Adrenal gland (tissue), 12 donors: Measurements from ENCODE around the gene ACTL10. TPM values are rescaled to one million over a fixed set of nuclear protein-coding genes. Genes with fewer than 3 reads are reported as not detected.
"Not testable (repeated sequence)": the region's sequence is repeated elsewhere in the genome, so short reads cannot be mapped to it uniquely, and the experiment has no call there.

ENCODE experiments used
- DNase-seq, 7 donors: peaks; one replicate each; pipeline ENCODE4 v3.0.0-alpha.2; 2019 to 2020
- H3K27ac ChIP-seq, 5 donors: fragments of 200-600 bp; sonication (generic) in 4 of 5; 1 replicate in 3 of 5; 2 replicates in 2 of 5; pipeline versions ENCODE4 v1.5.1 to v1.8.0; 2016 to 2020; ENCODE audit warnings: mild to moderate bottlenecking in 1 of 5
- H3K27me3 ChIP-seq: fragments of 200-600 bp; 2 replicates; pipeline ENCODE4 v1.8.0; 2021
- H3K36me3 ChIP-seq, 2 donors: fragments of 200-600 bp; replicated peaks in 1 of 2; 1 replicate in 1 of 2; 2 replicates in 1 of 2; pipeline versions ENCODE4 v1.5.1 to v1.8.0; 2018 to 2022
- H3K4me1 ChIP-seq, 2 donors: fragments of 200-600 bp; replicated peaks in 1 of 2; 1 replicate in 1 of 2; 2 replicates in 1 of 2; pipeline versions ENCODE4 v1.5.1 to v1.8.0; 2018 to 2021
- H3K4me3 ChIP-seq, 4 donors: fragments of 200-600 bp; sonication (generic) in 3 of 4; one replicate each; pipeline ENCODE4 v1.5.1; 2016 to 2018
- H3K9me3 ChIP-seq, 3 donors: fragments of 200-600 bp; sonication (generic) in 1 of 3; replicated peaks in 1 of 3; 1 replicate in 2 of 3; 2 replicates in 1 of 3; pipeline versions ENCODE4 v1.5.1 to v1.8.0; 2016 to 2021
- CTCF ChIP-seq, 6 experiments: fragments of 450-650 bp in 4 of 6; fragments of 200-600 bp in 2 of 6; sonication (generic) in 1 of 6; IDR thresholded peaks; 1 replicate in 5 of 6; 2 replicates in 1 of 6; pipeline versions ENCODE4 v1.5.1 to v1.8.0; 2016 to 2021; ENCODE audit warnings: antibody characterized with exemption in 6 of 6, mild to moderate bottlenecking in 2 of 6, moderate library complexity in 1 of 6
- POLR2A ChIP-seq, 2 donors: fragments of 450-650 bp; IDR thresholded peaks; one replicate each; pipeline ENCODE4 v1.6.1; 2017; ENCODE audit warnings: antibody characterized with exemption in 2 of 2, mild to moderate bottlenecking in 2 of 2, moderate library complexity in 1 of 2
- WGBS, 4 donors: extraction: QIAGEN DNeasy Blood & Tissue Kit in 2 of 4; methylation state at CpG; one replicate each; pipeline versions ENCODE4 v1.1.5 to v1.1.7; 2013 to 2017; 5-methylcytosine and 5-hydroxymethylcytosine counted together
- intact Hi-C, 2 donors: fragments of 100-400 bp; cut with DNase I; formaldehyde crosslinking; loops; one replicate each; pipeline versions ENCODE4 v1.14.1 to v1.15.0; 2022 to 2023
- polyA plus RNA-seq, 3 donors: library from polyadenylated mRNA; stranded (reverse); fragments of 200-250 nt in 2 of 3; fragments of 350-450 nt in 1 of 3; fragmentation: Illumina TruSeq in 1 of 3; extraction: RNeasy Lipid Tissue Mini Kit (QIAGEN cat#74804) in 1 of 3; gene quantifications; one replicate each; pipeline ENCODE4 v1.2.3, GENCODE V29; 2013 to 2014
- total RNA-seq, 9 donors: library from RNA; depleted of rRNA in 4 of 9; stranded (reverse); fragments of >200 nt in 4 of 9; fragments of 120-200 nt in 1 of 9; fragmentation: NEBNext Ultra II Directional in 1 of 9; extraction: Animal tissue kit (Norgen Biotek cat#: 25700) in 1 of 9; gene quantifications; one replicate each; pipeline versions ENCODE4 v1.1.0 to v1.2.4, GENCODE V29; 2013 to 2023
- donor health status: healthy with polysubstance abuse.
- donor health status: Bipolar disorder and iron deficiency.
- donor health status: DM: yes; HTN: yes; CAD: no.
- donor health status: DM: no; HTN: no; CAD: no.
- donor health status: DM: no; HTN: no; CAD: no.
- donor health status: DM: yes; HTN: yes; CAD: no.

ACTL10 gene
- total and polyA plus RNA-seq, 12 donors = 0.18 to 3.1 (median 0.58) TPM

- intact Hi-C loops = no loop called here
- Histone ChIP-seq H3K27me3 (no peaks in the 10 kb centered on the region), H3K27ac (peak overlapping the region in 1 of 5 donors; percentile 69), H3K4me1 (peaks cover 0 to 10% of the 10 kb centered on the region in 2 donors), H3K9me3 (no peaks in the 10 kb centered on the region), H3K4me3 (no peak overlapping the region), H3K36me3 (no peaks in the 10 kb centered on the region)
- DNase-seq = peak in 1 of 7 donors; percentile 56
- WGBS, 4 donors = 73 to 86% (median 81%) methylated on average over 4 of the region's 4 CpGs
- TF ChIP-seq CTCF (IDR thresholded peaks at IDR 0.05) = no peak
- no peak for TF ChIP-seq POLR2A (IDR thresholded peaks at IDR 0.05)
Measured at GRCh38 chr20:33696448-33696847, 29.7 kb downstream of the ACTL10 start.

GRCh38 chr20:33697129-33697528 lies 30.4 kb downstream of the ACTL10 start:
- DNase-seq = peak in 6 of 7 donors; percentile 71 to 88 (median 82)
- Histone ChIP-seq H3K36me3 (no peaks in the 10 kb centered on the region), H3K27me3 (no peaks in the 10 kb centered on the region), H3K4me1 (peaks cover 0 to 10% of the 10 kb centered on the region in 2 donors), H3K9me3 (no peaks in the 10 kb centered on the region), H3K4me3 (no peak overlapping the region), H3K27ac (peak overlapping the region in 2 of 5 donors; percentile 55 to 69)
- intact Hi-C loops = no loop called here
- WGBS, 4 donors = 57 to 73% (median 66%) methylated on average over 8 of the region's 8 CpGs
- TF ChIP-seq POLR2A (IDR thresholded peaks at IDR 0.05) (no peak), CTCF (IDR thresholded peaks at IDR 0.05) (no peak)

DNA sequence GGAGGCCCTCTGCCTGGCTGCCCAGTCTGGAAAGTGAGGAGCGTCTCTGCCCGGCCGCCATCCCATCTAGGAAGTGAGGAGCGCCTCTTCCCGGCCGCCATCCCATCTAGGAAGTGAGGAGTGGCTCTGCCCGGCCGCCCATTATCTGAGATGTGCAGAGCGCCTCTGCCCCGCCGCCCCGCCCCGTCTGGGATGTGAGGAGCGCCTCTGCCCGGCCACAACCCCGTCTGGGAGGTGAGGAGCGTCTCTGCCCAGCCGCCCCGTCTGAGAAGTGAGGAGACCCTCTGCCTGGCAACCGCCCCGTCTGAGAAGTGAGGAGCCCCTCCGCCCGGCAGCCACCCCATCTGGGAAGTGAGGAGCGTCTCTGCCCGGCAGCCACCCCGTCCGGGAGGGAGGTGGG lies 32.2 kb downstream of the ACTL10 start:
- H3K9me3 ChIP-seq, H3K27ac ChIP-seq, H3K36me3 ChIP-seq, H3K27me3 ChIP-seq, H3K4me3 ChIP-seq, intact Hi-C loops, DNase-seq: not testable (repeated sequence)
- 94 to 100% (median 98%) methylated on average over 2 to 19 of the region's 27 CpGs; no CpG with 5 or more reads in 1 of the 4 donors for WGBS, 4 donors
- peaks cover 0 to 14% of the 10 kb centered on the region in 2 donors for H3K4me1 ChIP-seq

GRCh38 chr20:33700696-33701441 lies 34.1 kb downstream of the ACTL10 start:
- WGBS, 4 donors = 87 to 94% (median 93%) methylated on average over 28 to 44 of the region's 45 CpGs
- H3K27me3 ChIP-seq, intact Hi-C loops, H3K4me3 ChIP-seq, H3K36me3 ChIP-seq, H3K9me3 ChIP-seq, H3K27ac ChIP-seq, DNase-seq: not testable (repeated sequence)
- H3K4me1 ChIP-seq = peaks cover 0 to 14% of the 10 kb centered on the region in 2 donors

GRCh38 chr20:33701629-33702450 lies 35.1 kb downstream of the ACTL10 start:
- TF ChIP-seq CTCF (IDR thresholded peaks at IDR 0.05) (no peak), POLR2A (IDR thresholded peaks at IDR 0.05) (no peak)
- H3K27ac ChIP-seq = no peak overlapping the region
- H3K9me3 ChIP-seq = no peaks in the 10 kb centered on the region
- H3K36me3 ChIP-seq = peaks cover 0 to 7% of the 10 kb centered on the region in 2 donors
- WGBS, 4 donors = 88 to 94% (median 91%) methylated on average over 9 to 27 of the region's 27 CpGs
- no peak for DNase-seq
- H3K4me1 ChIP-seq = peaks cover 0 to 12% of the 10 kb centered on the region in 2 donors
- H3K27me3 ChIP-seq = no peaks in the 10 kb centered on the region
- no peak overlapping the region for H3K4me3 ChIP-seq
- intact Hi-C loops = no loop called here
